GM12874 (cell line): ENCODE measurements around the gene EOLA2.

ENCODE experiments used
- TF ChIP-seq, protein P1 (sequence below): IDR thresholded peaks from 2 replicates; pipeline ENCODE4 v1.5.1; 2011; ENCODE audit warnings: low read depth, mild to moderate bottlenecking, control low read depth, low read length, moderate library complexity; ENCODE audit not compliant: insufficient read depth

EOLA2 gene

DNA sequence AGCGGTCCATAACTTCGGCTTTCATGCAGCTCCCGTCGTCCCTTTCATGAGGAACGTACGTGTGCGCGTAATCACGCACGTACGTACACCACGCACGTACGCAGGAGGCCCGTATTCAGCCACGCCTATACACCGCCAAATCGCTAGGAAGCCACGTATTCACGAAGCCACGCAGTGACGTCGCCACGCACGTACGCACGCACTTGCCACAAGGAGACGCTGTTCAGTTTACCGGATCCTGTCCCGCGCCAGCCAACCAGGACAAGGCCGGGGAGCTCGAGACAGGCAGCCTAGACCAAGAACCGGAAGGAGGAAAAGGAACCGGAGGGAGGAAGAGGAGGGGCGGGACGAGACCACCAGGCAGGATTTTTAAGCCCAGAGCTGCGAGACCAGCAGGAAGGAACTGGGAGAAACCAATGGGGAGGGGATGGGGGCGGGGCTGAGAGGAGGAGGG, at the start of gene EOLA2:
EOLA2 (minus strand) TSS at position 65 of the 454 bp plus-strand sequence. CDS start 4,617 bp downstream, outside the sequence.
- TF ChIP-seq, protein P1, sequence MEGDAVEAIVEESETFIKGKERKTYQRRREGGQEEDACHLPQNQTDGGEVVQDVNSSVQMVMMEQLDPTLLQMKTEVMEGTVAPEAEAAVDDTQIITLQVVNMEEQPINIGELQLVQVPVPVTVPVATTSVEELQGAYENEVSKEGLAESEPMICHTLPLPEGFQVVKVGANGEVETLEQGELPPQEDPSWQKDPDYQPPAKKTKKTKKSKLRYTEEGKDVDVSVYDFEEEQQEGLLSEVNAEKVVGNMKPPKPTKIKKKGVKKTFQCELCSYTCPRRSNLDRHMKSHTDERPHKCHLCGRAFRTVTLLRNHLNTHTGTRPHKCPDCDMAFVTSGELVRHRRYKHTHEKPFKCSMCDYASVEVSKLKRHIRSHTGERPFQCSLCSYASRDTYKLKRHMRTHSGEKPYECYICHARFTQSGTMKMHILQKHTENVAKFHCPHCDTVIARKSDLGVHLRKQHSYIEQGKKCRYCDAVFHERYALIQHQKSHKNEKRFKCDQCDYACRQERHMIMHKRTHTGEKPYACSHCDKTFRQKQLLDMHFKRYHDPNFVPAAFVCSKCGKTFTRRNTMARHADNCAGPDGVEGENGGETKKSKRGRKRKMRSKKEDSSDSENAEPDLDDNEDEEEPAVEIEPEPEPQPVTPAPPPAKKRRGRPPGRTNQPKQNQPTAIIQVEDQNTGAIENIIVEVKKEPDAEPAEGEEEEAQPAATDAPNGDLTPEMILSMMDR, result peak; percentile 35; the same call in 1 of the 2 replicates

DNA sequence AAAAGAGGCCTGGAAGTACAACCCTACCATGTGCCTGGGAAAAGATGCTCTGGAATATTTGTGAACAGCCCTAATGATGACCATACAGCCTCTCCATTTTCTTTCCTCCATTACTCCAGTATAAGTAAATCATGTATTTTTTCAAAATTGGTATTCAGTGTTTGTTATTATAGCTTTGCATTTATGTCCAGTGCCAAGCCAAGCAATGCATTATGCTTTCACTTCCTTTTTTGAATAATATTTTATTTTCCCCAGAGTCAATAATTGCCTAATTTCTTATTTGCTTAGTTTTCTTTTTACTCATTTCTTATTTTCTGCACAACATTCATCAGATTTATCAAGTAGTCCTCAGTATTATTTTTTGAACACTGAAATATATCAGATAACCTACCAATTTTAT, 49.3 kb upstream of the EOLA2 start:
- TF ChIP-seq, protein P1, result no peak

DNA sequence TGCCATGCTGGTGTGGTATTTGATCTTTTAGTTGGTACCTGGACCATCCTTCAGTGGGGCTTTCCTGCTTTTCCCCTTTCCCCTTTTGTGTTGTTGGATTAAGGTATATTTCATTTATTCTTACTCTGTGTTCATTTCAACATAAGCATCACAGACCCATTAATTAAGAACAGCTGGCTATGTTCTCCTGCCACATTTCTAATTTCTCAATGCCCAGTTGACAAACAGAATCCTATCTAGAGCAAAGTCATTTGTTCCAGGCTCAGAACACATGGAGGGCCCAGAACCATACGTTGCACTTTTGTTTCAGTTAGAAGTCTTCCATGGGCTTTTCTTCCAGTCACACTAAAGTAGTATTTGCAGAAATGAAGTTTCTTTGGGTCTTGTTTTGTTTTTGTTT, 46.1 kb upstream of the EOLA2 start:
- TF ChIP-seq, protein P1, result no peak

DNA sequence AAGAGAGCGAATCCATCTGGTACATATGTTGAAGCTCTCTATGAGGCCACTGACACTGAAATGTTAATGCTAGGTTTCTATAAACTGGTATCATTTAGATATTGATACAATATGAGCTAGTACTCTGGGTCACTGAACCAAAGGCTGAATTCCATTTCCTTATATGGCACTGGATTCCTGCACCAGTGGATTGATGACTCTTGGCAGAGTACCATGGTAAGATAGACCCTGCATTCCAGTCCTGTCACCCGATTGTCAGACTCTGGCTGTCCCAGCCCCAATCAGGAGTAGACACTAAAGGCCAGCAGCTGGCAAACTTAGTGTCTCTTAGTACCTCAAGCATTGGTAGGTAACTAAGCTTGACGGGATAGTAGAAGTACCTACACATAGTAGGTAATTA, 44.0 kb upstream of the EOLA2 start:
- TF ChIP-seq, protein P1, result no peak

DNA sequence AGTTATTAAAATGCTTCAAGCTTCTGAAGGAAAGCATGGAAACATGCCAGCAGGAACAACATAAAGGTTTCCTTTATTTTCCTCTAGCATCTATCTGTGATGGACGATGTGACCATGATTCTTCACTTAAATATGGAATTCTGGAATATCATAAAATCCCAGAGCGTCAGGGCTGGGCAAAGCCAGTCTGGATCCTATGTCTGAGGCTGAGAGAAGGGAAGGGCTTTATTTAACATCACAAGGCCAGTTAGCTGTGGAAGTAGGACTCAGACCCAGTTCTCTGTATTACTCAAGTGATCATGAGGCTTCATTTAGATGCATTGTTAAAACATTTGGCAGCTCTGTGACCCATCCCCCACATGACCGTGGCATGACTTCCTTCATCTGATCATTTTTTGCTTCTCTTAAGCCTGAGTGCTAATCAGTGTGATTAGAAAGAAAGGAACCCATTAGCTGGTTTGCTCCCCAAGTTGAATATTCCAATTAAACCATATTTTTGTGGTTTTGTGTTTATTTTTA, 40.9 kb upstream of the EOLA2 start:
- TF ChIP-seq, protein P1, result no peak

DNA sequence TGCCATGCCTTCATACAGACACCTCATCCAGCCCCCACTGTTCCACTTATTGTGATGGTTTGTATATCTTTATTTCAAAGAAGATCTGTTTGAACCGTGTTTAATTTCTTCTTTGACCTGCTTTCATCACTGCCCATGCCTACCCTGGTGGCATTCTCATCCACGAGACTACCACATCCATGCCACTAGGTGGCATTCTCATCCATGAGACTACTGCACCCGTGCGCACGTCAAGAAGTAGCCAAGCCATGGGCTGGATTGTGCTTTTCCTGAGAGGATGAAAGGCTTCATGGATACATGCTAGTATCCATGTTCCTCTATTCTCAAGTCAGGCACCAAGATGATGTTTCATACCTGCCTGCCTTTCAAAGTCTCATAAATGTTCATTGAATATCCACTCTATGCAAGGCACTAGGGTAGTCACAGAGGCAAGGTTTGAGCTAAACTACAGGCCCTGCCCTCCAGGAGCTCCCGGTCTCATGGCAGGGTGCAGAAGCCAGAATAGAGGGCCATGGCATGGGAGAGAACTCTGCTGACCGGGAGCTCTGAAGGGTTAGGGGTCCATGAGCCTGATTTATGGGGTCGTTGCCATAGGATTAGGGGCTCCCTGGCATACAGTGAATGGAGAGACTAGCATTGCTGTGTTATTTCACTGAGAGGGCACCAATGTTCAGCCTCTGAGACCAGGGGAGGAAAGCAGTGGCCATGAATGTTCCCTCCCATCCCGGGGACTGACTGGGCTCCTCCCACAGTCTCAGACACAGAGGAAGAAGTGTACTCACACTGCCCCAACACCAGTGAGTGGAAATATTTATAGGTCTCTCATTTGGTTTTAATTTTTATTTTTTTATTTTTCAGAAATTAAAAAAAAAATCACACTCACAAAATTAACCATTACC, 24.8 kb upstream of the EOLA2 start:
- TF ChIP-seq, protein P1, result peak; percentile 52

DNA sequence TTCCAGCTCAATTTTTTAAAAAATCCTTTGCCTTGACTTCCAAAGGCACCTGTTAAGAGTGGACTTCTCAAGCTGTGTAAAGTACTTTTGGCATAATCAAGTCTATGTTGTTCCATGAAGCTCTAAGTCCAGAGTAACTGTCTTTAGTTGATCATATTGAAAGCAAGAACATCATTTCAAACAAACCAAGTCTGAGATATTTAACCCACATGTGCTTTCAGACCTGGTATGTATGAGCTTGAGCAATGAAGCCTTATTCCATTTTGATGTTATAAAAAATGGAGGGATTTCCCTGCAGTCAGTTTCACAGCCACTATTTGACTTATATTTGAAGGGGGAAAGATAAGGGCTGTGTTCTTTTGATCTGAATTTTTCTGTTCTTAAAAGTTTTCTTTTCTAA, 23.7 kb upstream of the EOLA2 start:
- TF ChIP-seq, protein P1, result no peak
